B cell (primary cell): Measurements from ENCODE around the gene HOXD12. TPM values are rescaled to one million over a fixed set of nuclear protein-coding genes. Genes with fewer than 3 reads are reported as not detected.

Source experiments
- ATAC-seq: fragments of 200-7000 bp; cut with Tn5 transposase; one replicate; pipeline ENCODE4 v1.10.0; 2021; ENCODE audit warnings: low read depth, mild to moderate bottlenecking, moderate number of reproducible peaks, moderate library complexity
- CTCF ChIA-PET: fragments of 350-600 bp; sonication (Branson Sonifier 250); formaldehyde crosslinking; loops from one replicate; lab custom pipeline; 2021; ENCODE audit warnings: antibody characterized with exemption, inconsistent platforms; lab: Charles Lee
- POLR2A ChIA-PET: fragments of 350-600 bp; sonication (Branson Sonifier 250); formaldehyde crosslinking; loops from one replicate; lab custom pipeline; 2021; ENCODE audit warnings: antibody characterized with exemption; lab: Charles Lee
- DNase-seq: peaks from one replicate; pipeline ENCODE4 v3.0.0; 2013
- H2AFZ ChIP-seq: 2 replicates; pipeline ENCODE4 v1.6.1; 2012; ENCODE audit warnings: mild to moderate bottlenecking, low read depth, low read length; ENCODE audit not compliant: insufficient read depth, poor library complexity, severe bottlenecking
- H3K27ac ChIP-seq, 2 donors: 1 replicate in 1 of 2; 2 replicates in 1 of 2; pipeline ENCODE4 v1.5.1; 2012 to 2013; ENCODE audit warnings: low read length in 2 of 2, mild to moderate bottlenecking in 2 of 2, moderate library complexity in 1 of 2
- H3K27me3 ChIP-seq, 4 experiments: fragments of 200-600 bp in 1 of 4; sonication (generic) in 1 of 4; replicated peaks in 1 of 4; 1 replicate in 2 of 4; 2 replicates in 2 of 4; pipeline versions ENCODE4 v1.6.1 to v1.7.0; 2013 to 2016; ENCODE audit warnings: low read length in 3 of 4, mild to moderate bottlenecking in 2 of 4, mixed read lengths in 1 of 4, moderate library complexity in 1 of 4; ENCODE audit not compliant: insufficient read depth in 4 of 4, control insufficient read depth in 3 of 4; ENCODE audit errors: control extremely low read depth in 1 of 4
- H3K36me3 ChIP-seq, 2 experiments: replicated peaks in 1 of 2; 1 replicate in 1 of 2; 2 replicates in 1 of 2; pipeline versions ENCODE4 v1.6.1 to v1.7.1; 2013; ENCODE audit warnings: low read length in 1 of 2; ENCODE audit not compliant: insufficient read depth in 2 of 2, control insufficient read depth in 1 of 2; ENCODE audit errors: control extremely low read depth in 1 of 2, extremely low read depth in 1 of 2
- H3K4me1 ChIP-seq, 2 donors: fragments of 200-600 bp in 1 of 2; sonication (generic) in 1 of 2; 1 replicate in 1 of 2; 2 replicates in 1 of 2; pipeline versions ENCODE4 v1.5.1 to v1.6.1; 2013 to 2017; ENCODE audit warnings: low read length in 2 of 2; ENCODE audit not compliant: control insufficient read depth in 2 of 2, insufficient read depth in 2 of 2
- H3K4me2 ChIP-seq: replicated peaks from 2 replicates; pipeline ENCODE3; 2012; ENCODE audit warnings: mild to moderate bottlenecking, low read depth, low read length; ENCODE audit not compliant: poor library complexity, severe bottlenecking
- H3K4me3 ChIP-seq, 5 experiments: fragments of 200-600 bp in 1 of 5; sonication (generic) in 1 of 5; 1 replicate in 3 of 5; 2 replicates in 2 of 5; pipeline versions ENCODE4 v1.5.1 to v1.7.0; 2011 to 2016; ENCODE audit warnings: low read length in 4 of 5, mild to moderate bottlenecking in 4 of 5, low read depth in 2 of 5, control low read depth in 1 of 5, moderate library complexity in 1 of 5; ENCODE audit not compliant: insufficient read depth in 1 of 5; ENCODE audit errors: control extremely low read depth in 1 of 5, extremely low read depth in 1 of 5
- H3K79me2 ChIP-seq: fragments of 200-600 bp; sonication (generic); one replicate; pipeline ENCODE4 v1.6.0; 2016; ENCODE audit warnings: low read length; ENCODE audit not compliant: control insufficient read depth, insufficient read depth
- H3K9ac ChIP-seq: fragments of 200-600 bp; sonication (generic); 2 replicates; pipeline ENCODE4 v1.6.1; 2017; ENCODE audit warnings: mild to moderate bottlenecking, low read length, moderate library complexity
- H3K9me3 ChIP-seq, 3 donors: one replicate each; pipeline versions ENCODE4 v1.6.1 to v1.7.1; 2013; ENCODE audit warnings: low read length in 2 of 3; ENCODE audit not compliant: control insufficient read depth in 2 of 3, insufficient read depth in 1 of 3; ENCODE audit errors: control extremely low read depth in 1 of 3
- H4K20me1 ChIP-seq: 2 replicates; pipeline ENCODE4 v1.6.0; 2012; ENCODE audit warnings: mild to moderate bottlenecking, low read length; ENCODE audit not compliant: insufficient read depth, control insufficient read depth, poor library complexity, severe bottlenecking
- H3K27ac Mint-ChIP-seq: one replicate; pipeline ENCODE4 v1.8.0; 2021; ENCODE audit warnings: mixed read lengths
- H3K27me3 Mint-ChIP-seq: one replicate; pipeline ENCODE4 v1.8.0; 2021; ENCODE audit warnings: mixed read lengths
- H3K4me1 Mint-ChIP-seq: one replicate; pipeline ENCODE4 v1.8.0; 2021; ENCODE audit warnings: mixed read lengths
- H3K4me3 Mint-ChIP-seq: one replicate; pipeline ENCODE4 v1.8.0; 2021; ENCODE audit warnings: mixed read lengths
- H3K9me3 Mint-ChIP-seq: one replicate; pipeline ENCODE4 v1.8.0; 2022; ENCODE audit warnings: mixed read lengths; ENCODE audit not compliant: insufficient read depth
- EZH2 ChIP-seq: IDR thresholded peaks from 2 replicates; pipeline ENCODE4 v1.6.1; 2012; ENCODE audit warnings: borderline replicate concordance, low read depth, mild to moderate bottlenecking, moderate library complexity, low read length; ENCODE audit not compliant: insufficient read depth, poor library complexity, severe bottlenecking
- WGBS: methylation state at CpG from one replicate; pipeline ENCODE4 v1.1.5; 2013; ENCODE audit warnings: missing lambda C conversion rate; ENCODE audit not compliant: insufficient coverage; 5-methylcytosine and 5-hydroxymethylcytosine counted together
- intact Hi-C: fragments of 100-400 bp; cut with micrococcal nuclease; formaldehyde crosslinking; loops from one replicate; pipeline ENCODE4 v1.10.0; 2022
- polyA plus RNA-seq: library from polyadenylated mRNA; depleted of rRNA; stranded (reverse); fragments of >200 nt; gene quantifications from 2 replicates; pipeline ENCODE4 v1.2.3, GENCODE V29; 2012
- total RNA-seq, 2 donors: library from RNA; stranded (reverse); fragments of 120-200 nt in 1 of 2; gene quantifications; 1 replicate in 1 of 2; 2 replicates in 1 of 2; pipeline versions ENCODE4 v1.2.3 to v1.2.4, GENCODE V29; 2013 to 2022
- TF ChIP-seq, protein P1 (sequence below): fragments of 200-600 bp; IDR thresholded peaks from one replicate; pipeline ENCODE4 v1.8.0; 2022; ENCODE audit warnings: antibody characterized with exemption, mild to moderate bottlenecking

HOXD12 gene
- total and polyA plus RNA-seq, 2 donors (not counting 1 experiment from before 2014, with no cell fraction given) = not detected

DNA sequence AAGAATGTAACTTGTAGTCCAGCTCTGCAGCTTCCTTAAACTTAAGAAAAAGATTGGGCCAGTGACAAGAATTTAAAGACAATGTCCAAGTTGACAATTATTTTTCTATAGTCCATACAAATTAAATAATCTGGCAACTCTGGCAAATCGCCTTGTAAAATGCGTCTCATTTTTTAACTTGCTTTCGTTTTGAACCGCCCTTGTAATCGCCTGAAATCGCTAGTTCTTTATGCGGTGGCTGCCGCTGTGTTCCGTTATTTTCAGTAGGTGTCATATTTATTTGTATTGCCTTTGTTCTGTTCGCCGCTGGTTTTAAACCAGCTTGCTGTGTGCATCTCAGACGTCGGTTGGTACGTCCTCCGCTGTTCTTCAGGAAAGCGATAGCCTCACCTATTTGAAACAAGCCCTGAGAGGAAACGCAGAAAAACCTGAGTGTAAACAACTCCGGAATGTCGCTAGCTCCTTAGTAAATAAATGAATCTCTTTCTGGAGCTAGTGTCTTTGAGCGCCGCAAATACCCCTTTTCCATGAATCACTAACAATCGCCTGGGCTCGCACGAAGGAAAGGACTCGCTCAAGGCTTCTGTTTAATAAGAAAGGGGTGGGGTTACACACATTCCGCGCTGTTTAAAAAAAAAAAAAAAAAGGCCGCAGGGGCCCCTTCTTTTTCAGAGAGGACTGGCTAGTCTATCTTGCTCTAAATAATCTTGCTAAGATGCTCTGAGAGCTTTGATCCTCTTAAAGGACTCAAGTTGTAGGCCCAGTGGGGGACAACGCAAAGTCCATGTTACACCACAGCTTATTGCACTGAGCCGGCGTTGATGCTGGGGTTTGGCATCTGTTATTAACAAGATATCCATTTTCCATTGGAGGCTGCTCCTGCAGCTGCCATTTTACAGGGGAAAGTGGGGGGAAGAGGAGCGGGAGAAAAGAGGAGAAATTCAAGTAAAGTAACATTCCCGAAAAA, 32.9 kb downstream of the HOXD12 start:
- Histone ChIP-seq H3K9ac (peak overlapping the region; percentile 35), H4K20me1 (no peaks in the 10 kb centered on the region), H3K4me2 (peak overlapping the region; percentile 57), H3K36me3 (no peaks in the 10 kb centered on the region), H3K27ac (no peak overlapping the region), H2AFZ (peak overlapping the region; percentile 9), H3K27me3 (peaks cover 0 to 86% (median 76%) of the 10 kb centered on the region in 4 experiments), H3K4me3 (peak overlapping the region in 4 of 5 experiments; percentile 2 to 54 (median 18)), H3K4me1 (peaks cover 33 to 52% of the 10 kb centered on the region in 2 donors), H3K9me3 (peaks cover 0 to 25% (median 0%) of the 10 kb centered on the region in 3 donors), H3K79me2 (no peaks in the 10 kb centered on the region)
- Mint-ChIP-seq H3K9me3 (no peaks in the 10 kb centered on the region), H3K4me1 (peaks cover 36% of the 10 kb centered on the region), H3K4me3 (peak overlapping the region; percentile 84), H3K27ac (no peak overlapping the region), H3K27me3 (peaks cover 74% of the 10 kb centered on the region)
- ATAC-seq (no peak), DNase-seq (peak; percentile 51)
- POLR2A ChIA-PET = no interaction called here
- 9% methylated on average over 18 of the region's 33 CpGs for WGBS
- CTCF ChIA-PET = interaction anchor here (0.7 to 3.3 kb wide), 9 partner anchors 8 to 519 kb away, joined by 3 to 15 read pairs (median 6); partner anchors contain the start of gene HOXD12
- intact Hi-C loops = loop anchor here (5.0 kb wide), 1 partner anchor 55 kb away; no protein-coding TSS in a partner anchor
- TF ChIP-seq EZH2 = peak; percentile 67
- TF ChIP-seq, protein P1, sequence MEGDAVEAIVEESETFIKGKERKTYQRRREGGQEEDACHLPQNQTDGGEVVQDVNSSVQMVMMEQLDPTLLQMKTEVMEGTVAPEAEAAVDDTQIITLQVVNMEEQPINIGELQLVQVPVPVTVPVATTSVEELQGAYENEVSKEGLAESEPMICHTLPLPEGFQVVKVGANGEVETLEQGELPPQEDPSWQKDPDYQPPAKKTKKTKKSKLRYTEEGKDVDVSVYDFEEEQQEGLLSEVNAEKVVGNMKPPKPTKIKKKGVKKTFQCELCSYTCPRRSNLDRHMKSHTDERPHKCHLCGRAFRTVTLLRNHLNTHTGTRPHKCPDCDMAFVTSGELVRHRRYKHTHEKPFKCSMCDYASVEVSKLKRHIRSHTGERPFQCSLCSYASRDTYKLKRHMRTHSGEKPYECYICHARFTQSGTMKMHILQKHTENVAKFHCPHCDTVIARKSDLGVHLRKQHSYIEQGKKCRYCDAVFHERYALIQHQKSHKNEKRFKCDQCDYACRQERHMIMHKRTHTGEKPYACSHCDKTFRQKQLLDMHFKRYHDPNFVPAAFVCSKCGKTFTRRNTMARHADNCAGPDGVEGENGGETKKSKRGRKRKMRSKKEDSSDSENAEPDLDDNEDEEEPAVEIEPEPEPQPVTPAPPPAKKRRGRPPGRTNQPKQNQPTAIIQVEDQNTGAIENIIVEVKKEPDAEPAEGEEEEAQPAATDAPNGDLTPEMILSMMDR = no peak
